GM04504 (cell line): Measurements from ENCODE around the gene NAA38.

ENCODE experiments used
- DNase-seq: peaks from one replicate; pipeline ENCODE4 v3.0.0-alpha.2; 2012; ENCODE audit warnings: low read depth

The NAA38 gene

DNA sequence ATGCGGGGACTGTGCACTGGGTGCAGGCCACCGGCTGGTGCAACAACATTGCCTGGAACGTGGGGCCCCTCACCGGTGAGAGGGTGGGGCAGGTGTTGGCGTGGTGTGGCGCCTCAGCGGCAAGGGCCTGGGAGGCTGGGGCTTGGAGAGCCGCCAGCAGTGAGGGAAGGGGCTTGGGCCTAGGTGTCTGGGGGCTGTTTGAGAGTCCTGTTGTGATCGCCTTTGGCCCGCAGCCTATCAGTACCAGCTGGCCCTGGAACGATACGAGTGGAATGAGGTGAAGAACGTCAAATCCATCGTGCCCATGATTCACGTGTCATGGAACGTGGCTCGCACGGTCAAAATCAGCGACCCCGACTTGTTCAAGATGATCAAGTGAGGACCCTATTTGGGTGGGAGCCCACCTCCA lies 5.1 kb downstream of the NAA38 start:
- DNase-seq, result no peak

GRCh38 chr17:7851438-7852261 lies 5.7 kb downstream of the NAA38 start:
- DNase-seq, result peak; percentile 61

DNA sequence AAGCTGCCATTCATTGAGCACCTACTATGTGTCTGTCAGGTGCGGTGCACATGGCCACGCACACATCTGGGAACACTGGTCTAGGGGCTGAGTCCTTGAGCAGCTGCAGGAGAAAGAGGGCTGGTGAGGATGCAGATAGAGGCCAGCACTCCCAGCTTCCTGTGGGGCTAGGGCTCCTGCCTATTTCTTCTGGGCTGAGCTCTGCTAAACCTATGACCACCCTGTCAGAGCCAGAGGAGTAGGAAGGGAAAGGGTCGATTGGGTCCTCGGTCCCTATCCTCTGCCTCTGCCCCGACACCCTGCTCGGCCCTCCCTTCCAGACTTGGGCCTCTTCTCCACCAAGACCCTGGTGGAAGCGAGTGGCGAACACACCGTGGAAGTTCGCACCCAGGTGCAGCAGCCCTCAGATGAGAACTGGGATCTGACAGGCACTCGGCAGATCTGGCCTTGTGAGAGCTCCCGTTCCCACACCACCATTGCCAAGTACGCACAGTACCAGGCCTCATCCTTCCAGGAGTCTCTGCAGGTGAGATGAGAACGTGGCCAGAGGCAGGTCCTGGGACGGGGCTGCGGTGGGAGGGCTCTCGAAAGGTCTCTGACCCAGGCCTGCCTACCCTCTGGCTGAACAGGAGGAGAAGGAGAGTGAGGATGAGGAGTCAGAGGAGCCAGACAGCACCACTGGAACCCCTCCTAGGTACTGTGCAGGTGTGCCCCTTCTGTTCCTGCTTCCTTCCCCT lies 6.5 kb downstream of the NAA38 start:
- DNase-seq, result no peak

GRCh38 chr17:7849751-7850504 lies 7.4 kb downstream of the NAA38 start:
- no peak for DNase-seq

GRCh38 chr17:7849130-7849750 lies 8.1 kb downstream of the NAA38 start:
- DNase-seq, result no peak

DNA sequence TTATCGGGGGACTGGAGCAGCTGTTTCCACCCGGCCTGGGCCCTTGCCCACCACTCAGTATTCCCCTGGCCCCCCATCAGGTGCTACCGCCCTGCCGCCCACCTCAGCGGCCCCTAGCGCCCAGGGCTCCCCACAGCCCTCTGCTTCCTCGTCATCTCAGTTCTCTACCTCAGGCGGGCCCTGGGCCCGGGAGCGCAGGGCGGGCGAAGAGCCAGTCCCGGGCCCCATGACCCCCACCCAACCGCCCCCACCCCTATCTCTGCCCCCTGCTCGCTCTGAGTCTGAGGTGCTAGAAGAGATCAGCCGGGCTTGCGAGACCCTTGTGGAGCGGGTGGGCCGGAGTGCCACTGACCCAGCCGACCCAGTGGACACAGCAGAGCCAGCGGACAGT lies 8.6 kb downstream of the NAA38 start:
- DNase-seq, result no peak

DNA sequence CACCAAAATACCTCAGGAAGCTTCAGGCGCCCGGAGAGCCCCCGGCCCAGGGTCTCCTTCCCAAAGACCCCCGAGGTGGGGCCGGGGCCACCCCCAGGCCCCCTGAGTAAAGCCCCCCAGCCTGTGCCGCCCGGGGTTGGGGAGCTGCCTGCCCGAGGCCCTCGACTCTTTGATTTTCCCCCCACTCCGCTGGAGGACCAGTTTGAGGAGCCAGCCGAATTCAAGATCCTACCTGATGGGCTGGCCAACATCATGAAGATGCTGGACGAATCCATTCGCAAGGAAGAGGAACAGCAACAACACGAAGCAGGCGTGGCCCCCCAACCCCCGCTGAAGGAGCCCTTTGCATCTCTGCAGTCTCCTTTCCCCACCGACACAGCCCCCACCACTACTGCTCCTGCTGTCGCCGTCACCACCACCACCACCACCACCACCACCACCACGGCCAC lies 9.2 kb downstream of the NAA38 start:
- no peak for DNase-seq

DNA sequence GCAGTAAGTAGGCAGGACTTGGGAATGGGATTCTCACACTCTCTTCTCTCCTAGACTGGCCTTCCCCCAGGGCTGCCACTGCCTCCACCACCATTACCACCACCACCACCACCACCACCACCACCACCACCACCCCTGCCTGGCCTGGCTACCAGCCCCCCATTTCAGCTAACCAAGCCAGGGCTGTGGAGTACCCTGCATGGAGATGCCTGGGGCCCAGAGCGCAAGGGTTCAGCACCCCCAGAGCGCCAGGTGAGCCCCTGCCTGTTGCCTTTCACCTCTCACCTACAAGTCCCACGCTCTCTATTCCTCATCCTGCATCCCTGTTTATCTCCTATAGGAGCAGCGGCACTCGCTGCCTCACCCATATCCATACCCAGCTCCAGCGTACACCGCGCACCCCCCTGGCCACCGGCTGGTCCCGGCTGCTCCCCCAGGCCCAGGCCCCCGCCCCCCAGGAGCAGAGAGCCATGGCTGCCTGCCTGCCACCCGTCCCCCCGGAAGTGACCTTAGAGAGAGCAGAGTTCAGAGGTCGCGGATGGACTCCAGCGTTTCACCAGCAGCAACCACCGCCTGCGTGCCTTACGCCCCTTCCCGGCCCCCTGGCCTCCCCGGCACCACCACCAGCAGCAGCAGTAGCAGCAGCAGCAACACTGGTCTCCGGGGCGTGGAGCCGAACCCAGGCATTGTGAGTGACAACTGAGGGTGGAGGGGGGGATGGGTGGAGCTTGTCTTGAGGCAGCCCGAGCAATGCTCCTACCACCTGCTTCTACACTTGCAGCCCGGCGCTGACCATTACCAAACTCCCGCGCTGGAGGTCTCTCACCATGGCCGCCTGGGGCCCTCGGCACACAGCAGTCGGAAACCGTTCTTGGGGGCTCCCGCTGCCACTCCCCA lies 10.3 kb downstream of the NAA38 start:
- no peak for DNase-seq

GRCh38 chr17:7846063-7846735 lies 11.2 kb downstream of the NAA38 start:
- DNase-seq, result no peak

- DNase-seq, result no peak
Measured at GRCh38 chr17:7845359-7846062, 11.8 kb downstream of the NAA38 start.

GRCh38 chr17:7844292-7845154 lies 12.8 kb downstream of the NAA38 start:
- peak; percentile 90 for DNase-seq

GRCh38 chr17:7843536-7844291 lies 13.6 kb downstream of the NAA38 start:
- DNase-seq, result peak; percentile 40

DNA sequence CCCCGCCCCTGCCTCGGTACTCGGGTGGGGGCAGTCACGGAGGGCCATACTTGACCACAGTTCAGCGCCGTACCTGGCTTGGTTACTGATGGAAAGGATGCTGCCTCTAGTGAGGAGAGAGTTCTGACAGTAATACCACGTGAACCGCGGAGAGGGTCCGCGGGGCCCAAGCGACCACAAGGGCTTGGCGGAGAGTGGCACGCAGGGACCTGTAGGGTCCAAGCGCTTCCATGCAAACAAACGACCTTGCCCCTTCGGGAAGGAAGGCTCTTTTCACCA lies 14.2 kb downstream of the NAA38 start:
- DNase-seq, result no peak

DNA sequence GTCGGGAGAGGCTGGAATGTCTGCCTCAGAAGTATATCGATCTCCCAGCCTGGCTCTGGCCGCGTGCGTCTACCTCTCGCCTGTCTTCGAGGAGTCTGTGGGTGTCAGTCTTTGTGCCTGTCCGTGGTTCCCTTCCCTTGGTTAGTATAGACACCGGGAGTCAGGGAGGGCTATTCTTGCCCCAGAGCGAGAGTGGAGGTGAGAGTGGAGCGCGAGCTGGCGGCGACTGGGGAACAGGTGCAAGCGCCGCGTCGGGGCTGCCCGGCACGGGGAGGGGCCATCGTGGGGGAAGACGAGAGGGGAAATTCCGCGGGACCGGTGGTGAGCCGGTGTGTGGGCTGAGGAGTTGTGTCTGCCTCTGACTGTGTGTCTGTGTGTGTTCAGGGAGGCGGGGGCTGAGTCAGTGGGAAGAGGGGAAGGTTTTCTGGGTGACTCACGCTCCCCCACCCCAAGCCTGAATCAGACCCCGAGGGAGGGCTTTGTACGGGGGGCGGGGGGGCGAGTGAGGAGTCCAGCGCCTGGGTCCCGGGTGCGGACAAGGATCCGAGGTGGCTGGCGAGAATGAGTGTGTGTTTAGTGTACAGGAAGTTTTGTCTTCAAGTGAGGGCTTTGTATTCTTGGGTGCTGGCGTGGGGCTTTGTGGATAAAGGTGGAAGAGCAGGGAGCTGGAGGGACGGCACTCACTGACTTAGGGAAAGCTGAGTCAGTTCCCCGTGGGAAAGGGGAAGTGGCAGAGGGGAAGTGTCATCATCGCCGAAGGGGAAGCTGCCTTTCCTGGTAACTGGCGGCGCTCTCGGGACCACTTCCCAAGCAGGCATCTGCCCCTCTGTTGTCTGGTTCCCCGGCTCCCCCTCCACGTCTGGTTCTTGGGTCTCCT lies 14.7 kb downstream of the NAA38 start:
- DNase-seq, result peak; percentile 72

GRCh38 chr17:7841915-7842379 lies 15.4 kb downstream of the NAA38 start:
- peak; percentile 59 for DNase-seq

DNA sequence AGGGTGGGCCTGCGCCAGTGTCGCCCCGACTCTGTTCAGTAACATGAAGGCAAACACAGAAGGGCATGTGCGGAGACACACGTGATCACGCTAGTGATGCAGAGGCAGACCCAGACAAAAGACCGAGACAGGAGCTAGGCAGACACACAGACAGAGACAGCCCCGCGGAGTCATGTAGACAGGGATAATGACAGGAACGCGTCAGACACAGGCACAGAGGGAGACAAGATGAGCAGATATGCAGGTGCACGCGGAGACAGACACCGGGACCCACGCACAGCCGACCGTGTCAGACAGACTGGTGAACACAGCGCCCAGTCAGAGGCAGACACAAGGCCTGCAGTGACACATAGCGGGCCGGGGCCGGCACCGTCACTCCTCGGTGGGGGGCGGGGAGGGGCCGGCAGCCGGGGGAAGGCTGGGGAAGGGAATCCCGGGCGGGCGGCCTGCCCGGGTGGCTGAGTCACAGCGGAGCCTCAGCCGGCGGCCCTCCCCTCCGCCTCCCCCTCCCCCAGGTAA lies 15.9 kb downstream of the NAA38 start:
- DNase-seq, result peak; percentile 81

DNA sequence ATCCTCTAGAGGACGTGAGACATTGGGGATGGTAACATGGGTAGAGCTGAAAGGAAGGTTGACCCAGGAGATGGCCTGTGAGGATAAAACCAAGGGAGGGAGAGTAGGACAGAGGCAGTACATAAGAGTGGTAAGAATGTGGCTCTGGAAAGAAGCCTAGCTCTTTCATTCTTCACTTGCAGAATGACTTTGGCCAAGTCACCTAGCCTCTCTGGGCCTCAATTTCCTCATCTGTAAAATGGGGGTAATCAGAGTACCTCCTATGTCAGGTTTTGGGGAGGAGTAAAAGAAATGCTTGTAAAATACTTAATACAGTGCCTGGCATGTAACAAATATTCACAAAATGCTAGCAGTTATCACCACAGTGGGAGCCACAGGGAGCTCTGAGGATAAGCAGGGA lies 16.5 kb downstream of the NAA38 start:
- no peak for DNase-seq
